ENCODE data around the gene CREM. TPM values are rescaled to one million over a fixed set of nuclear protein-coding genes. Genes with fewer than 3 reads are reported as not detected.
A peak's percentile ranks its signal among the peaks of the same experiment; 100 is the strongest.

CREM gene
- total RNA-seq, 4 donors from 2014 or later: 24.3 to 42.5 (median 30.1) TPM

DNA sequence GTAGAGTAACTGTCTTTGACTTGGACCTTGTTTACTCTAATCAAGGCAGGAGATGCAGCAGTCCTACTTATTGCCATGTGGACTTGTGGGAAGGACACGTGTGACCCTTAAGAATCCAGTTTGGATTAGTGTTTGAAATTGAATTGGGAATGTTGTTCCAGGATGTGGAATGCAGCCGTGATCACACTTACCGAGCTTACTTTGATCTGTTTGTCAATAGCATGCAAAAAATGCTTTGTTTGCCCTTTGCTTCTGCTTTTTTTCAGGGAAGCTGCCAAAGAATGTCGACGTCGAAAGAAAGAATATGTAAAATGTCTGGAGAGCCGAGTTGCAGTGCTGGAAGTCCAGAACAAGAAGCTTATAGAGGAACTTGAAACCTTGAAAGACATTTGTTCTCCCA lies 84.7 kb downstream of the CREM start:
- no peak for DNase-seq
- Histone ChIP-seq H3K36me3 (no peaks in the 10 kb centered on the region), H3K27me3 (no peaks in the 10 kb centered on the region), H3K27ac (no peak overlapping the region), H3K9me3 (no peaks in the 10 kb centered on the region), H3K4me1 (peaks cover 29 to 33% of the 10 kb centered on the region in 2 donors), H3K4me3 (no peak overlapping the region)
- no peak for TF ChIP-seq POLR2A (IDR thresholded peaks at IDR 0.05)
- no peak for TF ChIP-seq CTCF (IDR thresholded peaks at IDR 0.05 in 4 of 5, conservative IDR thresholded peaks at IDR 0.05 in 1 of 5)
- intact Hi-C loops (cut with DNase I; ENCODE audit: low total_unique reads): no loop called here
- in situ Hi-C loops (cut with MboI; ENCODE audit: low sequenced_read_pairs in 4 of 4): no loop called here
- ATAC-seq: no peak

- Histone ChIP-seq H3K4me3 (no peak overlapping the region), H3K36me3 (no peaks in the 10 kb centered on the region), H3K27ac (no peak overlapping the region), H3K4me1 (peaks cover 41 to 45% of the 10 kb centered on the region in 2 donors), H3K27me3 (no peaks in the 10 kb centered on the region), H3K9me3 (no peaks in the 10 kb centered on the region)
- DNase-seq: no peak
- TF ChIP-seq CTCF (IDR thresholded peaks at IDR 0.05 in 4 of 5, conservative IDR thresholded peaks at IDR 0.05 in 1 of 5): no peak
- TF ChIP-seq POLR2A (IDR thresholded peaks at IDR 0.05): no peak
- intact Hi-C loops (cut with DNase I; ENCODE audit: low total_unique reads): no loop called here
- in situ Hi-C loops (cut with MboI; ENCODE audit: low sequenced_read_pairs in 4 of 4): no loop called here
- no peak for ATAC-seq
Observed at GRCh38 chr10:35212856-35213255, 86.2 kb downstream of the CREM start.

DNA sequence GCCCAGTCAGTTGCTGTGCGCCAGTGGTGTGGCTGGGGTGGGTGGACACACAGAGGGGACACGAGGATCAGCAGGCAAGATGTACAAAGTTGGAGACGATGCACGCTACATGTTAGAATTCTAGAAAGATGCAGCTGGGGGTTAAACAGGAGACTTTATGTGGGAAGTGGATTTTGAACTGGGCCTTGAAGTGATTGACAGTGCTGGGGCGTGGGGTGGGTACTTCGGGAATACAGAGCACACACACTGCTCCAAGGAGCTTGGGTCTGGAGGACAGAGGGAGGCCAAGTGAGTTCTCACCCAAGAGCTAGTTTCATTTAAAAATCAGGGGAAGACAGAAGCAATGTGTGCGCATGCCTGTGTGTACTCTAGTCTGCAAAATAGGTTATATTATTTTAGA lies 87.1 kb downstream of the CREM start:
- in situ Hi-C loops (cut with MboI; ENCODE audit: low sequenced_read_pairs in 4 of 4) (no loop called here), intact Hi-C loops (cut with DNase I; ENCODE audit: low total_unique reads) (no loop called here)
- Histone ChIP-seq H3K4me1 (peaks cover 41 to 44% of the 10 kb centered on the region in 2 donors), H3K4me3 (no peak overlapping the region), H3K27me3 (no peaks in the 10 kb centered on the region), H3K9me3 (no peaks in the 10 kb centered on the region), H3K36me3 (no peaks in the 10 kb centered on the region), H3K27ac (no peak overlapping the region)
- no peak for TF ChIP-seq CTCF (IDR thresholded peaks at IDR 0.05 in 4 of 5, conservative IDR thresholded peaks at IDR 0.05 in 1 of 5)
- no peak for TF ChIP-seq POLR2A (IDR thresholded peaks at IDR 0.05)
- DNase-seq: no peak
- no peak for ATAC-seq

GRCh38 chr10:35214607-35215020 lies 88.0 kb downstream of the CREM start:
- intact Hi-C loops (cut with DNase I; ENCODE audit: low total_unique reads): no loop called here
- H3K36me3 ChIP-seq: no peaks in the 10 kb centered on the region
- no peak overlapping the region for H3K4me3 ChIP-seq
- TF ChIP-seq CTCF (IDR thresholded peaks at IDR 0.05 in 4 of 5, conservative IDR thresholded peaks at IDR 0.05 in 1 of 5): no peak
- TF ChIP-seq POLR2A (IDR thresholded peaks at IDR 0.05): no peak
- no peaks in the 10 kb centered on the region for H3K27me3 ChIP-seq
- DNase-seq (no peak), ATAC-seq (no peak)
- H3K27ac ChIP-seq: no peak overlapping the region
- H3K4me1 ChIP-seq: peaks cover 34% of the 10 kb centered on the region in 2 donors
- in situ Hi-C loops (cut with MboI; ENCODE audit: low sequenced_read_pairs in 4 of 4): loop anchor here (5.0 kb wide), 2 partner anchors 92 to 97 kb away; no protein-coding TSS in a partner anchor
- no peaks in the 10 kb centered on the region for H3K9me3 ChIP-seq

DNA sequence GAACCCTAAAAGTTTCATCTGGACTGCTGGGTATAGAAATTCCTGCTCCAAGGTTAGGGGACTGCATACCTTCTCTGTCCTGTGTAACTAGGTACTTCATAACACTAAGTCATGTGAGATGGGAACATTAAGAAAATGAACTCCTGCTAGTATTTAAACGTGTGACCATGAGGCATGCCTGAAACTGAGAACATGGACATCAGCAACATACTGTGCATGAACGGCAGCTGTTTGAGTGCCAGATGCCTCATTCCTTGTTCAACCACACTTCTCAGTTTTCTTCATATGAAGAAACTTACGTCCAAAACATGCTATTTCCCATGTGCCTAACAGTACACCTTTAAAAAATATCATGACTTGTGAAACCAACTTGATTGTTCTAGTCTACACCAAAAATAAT lies 88.5 kb downstream of the CREM start:
- H3K4me1 ChIP-seq: peaks cover 31 to 32% of the 10 kb centered on the region in 2 donors
- ATAC-seq (peak in 1 of 2 donors; percentile 63), DNase-seq (no peak)
- H3K4me3 ChIP-seq: no peak overlapping the region
- H3K27ac ChIP-seq: no peak overlapping the region
- no peaks in the 10 kb centered on the region for H3K36me3 ChIP-seq
- no peaks in the 10 kb centered on the region for H3K27me3 ChIP-seq
- TF ChIP-seq CTCF (IDR thresholded peaks at IDR 0.05 in 4 of 5, conservative IDR thresholded peaks at IDR 0.05 in 1 of 5) (no peak), POLR2A (IDR thresholded peaks at IDR 0.05) (no peak)
- in situ Hi-C loops (cut with MboI; ENCODE audit: low sequenced_read_pairs in 4 of 4) (loop anchor here (5.0 kb wide), 2 partner anchors 93 to 98 kb away; no protein-coding TSS in a partner anchor), intact Hi-C loops (cut with DNase I; ENCODE audit: low total_unique reads) (no loop called here)
- H3K9me3 ChIP-seq: no peaks in the 10 kb centered on the region

All from gastrocnemius medialis (tissue), 4 donors.